Esophagus squamous epithelium (tissue), 4 donors: ENCODE measurements around the gene MAP4K4.

Source experiments
- CTCF ChIP-seq, 6 experiments: fragments of 450-650 bp in 4 of 6; fragments of 200-600 bp in 2 of 6; sonication (generic) in 2 of 6; IDR thresholded peaks; one replicate each; pipeline ENCODE4 v1.5.1; 2016 to 2019; ENCODE audit warnings: antibody characterized with exemption in 6 of 6, mild to moderate bottlenecking in 4 of 6, moderate library complexity in 4 of 6
- POLR2A ChIP-seq, 4 donors: fragments of 450-650 bp; IDR thresholded peaks; one replicate each; pipeline ENCODE4 v1.6.1; 2017; ENCODE audit warnings: antibody characterized with exemption in 4 of 4, mild to moderate bottlenecking in 4 of 4, moderate library complexity in 3 of 4

GRCh38 chr2:101732199-101732598 is 34.7 kb downstream of the MAP4K4 start:
- TF ChIP-seq CTCF (IDR thresholded peaks at IDR 0.05) (no peak), POLR2A (IDR thresholded peaks at IDR 0.05) (no peak)
